OCI-LY3 (cell line): Measurements from ENCODE around the gene SLC10A3.

Experiments used
- H2AFZ ChIP-seq: fragments of 200-600, 300-600 bp; shearing (Covaris generic); 2 replicates; pipeline ENCODE4 v1.6.0; 2014; ENCODE audit warnings: antibody characterized with exemption, low read depth, low read length
- H3K27ac ChIP-seq: fragments of 200-600, 300-600 bp; sonication (generic); 2 replicates; pipeline ENCODE4 v1.5.1; 2014; ENCODE audit warnings: mild to moderate bottlenecking, low read length, moderate library complexity, mixed read lengths
- H3K27me3 ChIP-seq: fragments of 200-600, 300-600 bp; sonication (generic); 2 replicates; pipeline ENCODE4 v1.6.1; 2014; ENCODE audit warnings: low read depth, low read length, mixed read lengths
- H3K36me3 ChIP-seq: fragments of 200-600, 300-600 bp; sonication (generic); replicated peaks from 2 replicates; pipeline ENCODE3; 2014; ENCODE audit warnings: low read depth, low read length, mixed read lengths
- H3K4me1 ChIP-seq: fragments of 300-600, 200-600 bp; sonication (generic); 2 replicates; pipeline ENCODE4 v1.6.1; 2014; ENCODE audit warnings: low read length, mixed read lengths
- H3K4me2 ChIP-seq: fragments of 200-600, 300-600 bp; sonication (generic); 2 replicates; pipeline ENCODE4 v1.6.1; 2014; ENCODE audit warnings: low read length, mixed read lengths
- H3K4me3 ChIP-seq: fragments of 300-600, 200-600 bp; sonication (generic); 2 replicates; pipeline ENCODE4 v1.5.1; 2014; ENCODE audit warnings: antibody characterized with exemption, mild to moderate bottlenecking, low read length, moderate library complexity
- H3K79me2 ChIP-seq: fragments of 300-600, 200-600 bp; shearing (Covaris generic); 2 replicates; pipeline ENCODE4 v1.6.1; 2014; ENCODE audit warnings: mild to moderate bottlenecking, low read length, mixed read lengths
- H3K9ac ChIP-seq: fragments of 300-600, 200-600 bp; shearing (Covaris generic); 2 replicates; pipeline ENCODE4 v1.6.0; 2014; ENCODE audit warnings: mild to moderate bottlenecking, low read length, moderate library complexity
- H3K9me3 ChIP-seq: fragments of 200-600, 300-600 bp; shearing (Covaris generic); 2 replicates; pipeline ENCODE4 v1.6.1; 2014; ENCODE audit warnings: low read length, mixed read lengths; ENCODE audit not compliant: insufficient read depth
- H4K20me1 ChIP-seq: fragments of 200-600, 300-600 bp; sonication (generic); 2 replicates; pipeline ENCODE4 v1.6.1; 2016; ENCODE audit warnings: low read length, mixed read lengths; ENCODE audit not compliant: insufficient read depth
- EZH2phosphoT487 ChIP-seq: fragments of 200-600 bp; shearing (Covaris generic); IDR thresholded peaks from 2 replicates; pipeline ENCODE4 v1.6.1; 2018; ENCODE audit warnings: antibody characterized with exemption, mixed run types, low read depth
- TF ChIP-seq, protein P1 (sequence below): fragments of 200-600, 300-600 bp; sonication (generic); IDR thresholded peaks from 2 replicates; pipeline ENCODE4 v1.5.1; 2014; ENCODE audit warnings: antibody characterized with exemption, low read length, low read depth

The SLC10A3 gene

DNA sequence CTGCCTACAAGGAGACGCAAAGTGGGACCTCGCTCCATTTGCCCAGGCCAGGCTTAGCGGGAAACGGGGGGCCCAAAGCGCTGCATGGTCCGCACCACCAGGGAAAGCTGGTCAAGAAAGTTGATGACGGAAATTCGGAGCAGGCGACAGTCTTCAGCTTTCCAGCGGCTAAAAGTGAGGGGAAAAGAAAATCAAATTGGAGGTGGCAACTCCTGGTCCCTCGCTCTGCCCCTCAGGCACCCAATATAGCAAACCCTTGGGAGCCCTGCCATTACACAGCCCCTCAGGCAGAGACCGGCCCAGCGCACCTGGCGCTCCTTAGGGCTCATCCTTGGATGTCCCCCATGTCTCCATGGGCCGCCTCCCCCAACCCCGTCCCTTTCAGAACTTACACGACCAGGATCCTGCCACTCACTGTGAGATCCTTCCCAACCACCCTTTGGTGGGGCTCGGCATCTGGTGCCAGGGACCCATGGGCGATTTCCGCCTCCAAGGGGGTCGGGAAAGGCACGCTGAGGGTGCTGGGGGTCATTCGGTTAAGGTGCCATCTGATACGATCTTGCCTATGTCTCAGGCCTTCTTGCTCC, 12.4 kb downstream of the SLC10A3 start:
- H3K9ac ChIP-seq: peak overlapping the region; percentile 83

GRCh38 chrX:154476821-154477220, 13.6 kb downstream of the SLC10A3 start:
- Histone ChIP-seq H3K4me1 (peaks cover 18% of the 10 kb centered on the region), H2AFZ (no peak overlapping the region), H3K27ac (no peak overlapping the region), H4K20me1 (no peaks in the 10 kb centered on the region), H3K79me2 (0 out of 2 replicates have a peak, but pooled peaks cover 2% of the 10 kb centered on the region), H3K27me3 (no peaks in the 10 kb centered on the region), H3K4me3 (no peak overlapping the region), H3K4me2 (no peak overlapping the region), H3K9ac (no peak overlapping the region), H3K9me3 (no peaks in the 10 kb centered on the region), H3K36me3 (peaks cover 3% of the 10 kb centered on the region)
- TF ChIP-seq, protein P1, sequence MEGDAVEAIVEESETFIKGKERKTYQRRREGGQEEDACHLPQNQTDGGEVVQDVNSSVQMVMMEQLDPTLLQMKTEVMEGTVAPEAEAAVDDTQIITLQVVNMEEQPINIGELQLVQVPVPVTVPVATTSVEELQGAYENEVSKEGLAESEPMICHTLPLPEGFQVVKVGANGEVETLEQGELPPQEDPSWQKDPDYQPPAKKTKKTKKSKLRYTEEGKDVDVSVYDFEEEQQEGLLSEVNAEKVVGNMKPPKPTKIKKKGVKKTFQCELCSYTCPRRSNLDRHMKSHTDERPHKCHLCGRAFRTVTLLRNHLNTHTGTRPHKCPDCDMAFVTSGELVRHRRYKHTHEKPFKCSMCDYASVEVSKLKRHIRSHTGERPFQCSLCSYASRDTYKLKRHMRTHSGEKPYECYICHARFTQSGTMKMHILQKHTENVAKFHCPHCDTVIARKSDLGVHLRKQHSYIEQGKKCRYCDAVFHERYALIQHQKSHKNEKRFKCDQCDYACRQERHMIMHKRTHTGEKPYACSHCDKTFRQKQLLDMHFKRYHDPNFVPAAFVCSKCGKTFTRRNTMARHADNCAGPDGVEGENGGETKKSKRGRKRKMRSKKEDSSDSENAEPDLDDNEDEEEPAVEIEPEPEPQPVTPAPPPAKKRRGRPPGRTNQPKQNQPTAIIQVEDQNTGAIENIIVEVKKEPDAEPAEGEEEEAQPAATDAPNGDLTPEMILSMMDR: no peak
- TF ChIP-seq EZH2phosphoT487: no peak

More for the DNA sequence above, 12.4 kb downstream of the SLC10A3 start:
- H3K27ac ChIP-seq: no peak overlapping the region
- peaks cover 24% of the 10 kb centered on the region for H3K4me1 ChIP-seq
- no peak overlapping the region for H2AFZ ChIP-seq
- peak overlapping the region; percentile 99 for H3K4me2 ChIP-seq
- H4K20me1 ChIP-seq: no peaks in the 10 kb centered on the region
- peaks cover 3% of the 10 kb centered on the region for H3K36me3 ChIP-seq
- TF ChIP-seq, protein P1: no peak
- TF ChIP-seq EZH2phosphoT487: no peak
- no peaks in the 10 kb centered on the region for H3K27me3 ChIP-seq
- H3K9me3 ChIP-seq: no peaks in the 10 kb centered on the region
- peak overlapping the region; percentile 95 for H3K4me3 ChIP-seq
- H3K79me2 ChIP-seq: 0 out of 2 replicates have a peak, but pooled peaks cover 2% of the 10 kb centered on the region

- H2AFZ ChIP-seq: no peak overlapping the region
- peaks cover 3% of the 10 kb centered on the region for H3K36me3 ChIP-seq
- H3K9me3 ChIP-seq: no peaks in the 10 kb centered on the region
- no peaks in the 10 kb centered on the region for H3K27me3 ChIP-seq
- H3K79me2 ChIP-seq: 0 out of 2 replicates have a peak, but pooled peaks cover 2% of the 10 kb centered on the region
- TF ChIP-seq, protein P1: no peak
- no peak for TF ChIP-seq EZH2phosphoT487
- H3K4me2 ChIP-seq: no peak overlapping the region
- no peak overlapping the region for H3K27ac ChIP-seq
- H4K20me1 ChIP-seq: no peaks in the 10 kb centered on the region
- no peak overlapping the region for H3K4me3 ChIP-seq
- H3K4me1 ChIP-seq: peaks cover 3% of the 10 kb centered on the region; the same call in 1 of the 2 replicates
- H3K9ac ChIP-seq: no peak overlapping the region
These were observed 16.7 kb downstream of the SLC10A3 start for GRCh38 chrX:154473683-154474082.

DNA sequence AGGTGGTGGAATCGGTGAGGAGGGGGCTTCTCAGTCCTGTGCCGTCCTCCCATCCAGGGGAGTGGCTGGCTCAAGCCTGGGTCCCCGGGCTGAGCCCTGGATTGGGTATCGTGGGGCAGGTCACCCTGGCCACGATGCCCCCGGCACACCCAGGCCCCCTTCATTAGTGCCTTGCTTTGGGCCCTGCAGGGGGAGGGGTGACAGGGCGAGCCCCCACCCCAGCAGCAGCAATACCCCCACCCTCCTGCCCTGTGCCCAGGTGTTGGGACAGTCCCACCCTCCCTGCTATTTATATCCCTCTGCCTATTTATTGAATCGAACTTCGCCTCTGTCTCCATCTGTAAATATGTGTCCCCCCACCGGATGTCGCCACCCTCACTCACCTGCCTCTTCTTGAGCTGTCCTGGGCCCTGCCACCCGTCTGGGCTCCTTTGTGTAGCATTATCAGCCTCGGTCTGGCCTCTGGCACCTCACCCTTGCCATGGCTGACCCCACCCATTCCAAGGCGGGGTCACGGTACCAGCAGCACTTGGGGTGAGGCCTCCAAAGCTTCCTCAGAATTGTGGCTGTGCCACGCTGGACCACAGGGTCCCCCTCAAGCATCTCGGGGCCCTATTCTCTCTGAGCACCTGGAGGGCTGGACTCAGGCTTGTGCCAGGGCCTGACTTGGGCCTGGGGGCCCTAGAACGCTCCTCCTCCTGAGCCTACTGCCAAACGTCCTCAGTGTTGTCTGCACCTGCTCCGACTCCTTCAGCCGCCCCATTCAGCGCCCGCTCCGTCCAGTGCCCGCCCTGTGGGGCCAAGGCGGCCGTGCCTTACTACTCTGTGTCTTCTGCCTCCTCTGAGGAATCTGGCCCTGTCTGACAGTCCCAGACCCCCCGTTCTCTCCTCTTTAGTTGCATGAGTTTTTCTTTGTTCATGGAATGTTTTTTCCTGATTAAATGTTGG, 17.5 kb downstream of the SLC10A3 start:
- H3K9ac ChIP-seq: no peak overlapping the region
- H3K79me2 ChIP-seq: no peaks in the 10 kb centered on the region
- peaks cover 3% of the 10 kb centered on the region for H3K36me3 ChIP-seq
- H2AFZ ChIP-seq: no peak overlapping the region
- H3K27ac ChIP-seq: no peak overlapping the region
- no peaks in the 10 kb centered on the region for H3K27me3 ChIP-seq
- H3K4me1 ChIP-seq: peaks cover 3% of the 10 kb centered on the region; the same call in 1 of the 2 replicates
- TF ChIP-seq, protein P1: no peak
- no peak for TF ChIP-seq EZH2phosphoT487
- no peaks in the 10 kb centered on the region for H4K20me1 ChIP-seq
- no peaks in the 10 kb centered on the region for H3K9me3 ChIP-seq
- no peak overlapping the region for H3K4me2 ChIP-seq
- H3K4me3 ChIP-seq: no peak overlapping the region
